ENCODE measurements around the gene CACNA1A. TPM values are rescaled to one million over a fixed set of nuclear protein-coding genes. Genes with fewer than 3 reads are reported as not detected.

CACNA1A gene
- polyA plus RNA-seq, 3 donors, result 0.58 to 2.2 (median 2.0) TPM

DNA sequence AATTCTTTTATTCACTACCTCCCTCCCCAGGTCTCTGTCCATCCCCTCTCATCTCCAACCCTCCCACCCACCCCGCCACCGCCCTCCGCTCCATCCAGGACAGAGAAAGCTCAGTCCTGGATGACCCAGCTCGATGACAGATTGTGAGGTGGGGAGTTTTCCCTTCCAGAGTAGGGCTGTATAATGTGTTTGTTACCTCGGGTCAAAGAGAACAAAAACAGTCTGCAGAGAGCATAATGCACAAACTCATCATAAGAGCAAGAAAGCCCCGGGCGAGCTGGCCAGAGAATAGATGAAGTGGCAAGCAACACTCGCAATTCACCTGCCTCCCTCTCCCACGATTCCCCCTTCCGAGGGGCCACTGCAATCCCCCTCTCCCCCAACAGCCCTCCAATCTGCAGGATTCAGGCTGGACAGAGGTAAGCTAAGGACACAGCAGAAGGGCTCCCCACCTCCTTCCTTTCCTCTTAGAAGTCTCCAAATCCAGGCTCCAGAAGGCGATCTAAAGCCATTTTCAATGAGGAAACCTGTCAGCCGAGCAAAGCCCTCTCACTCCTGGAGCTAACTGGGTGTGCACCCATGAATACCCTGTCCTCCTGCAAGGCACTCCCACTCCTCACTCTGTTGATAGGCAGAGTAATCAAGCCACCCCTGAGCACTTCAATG, 2.6 kb downstream of the CACNA1A start:
- H3K27ac ChIP-seq (ENCODE audit: low read depth, low read length), result no peak overlapping the region
- WGBS, 3 donors, result 48 to 60% (median 56%) methylated on average over 12 of the region's 12 CpGs

DNA sequence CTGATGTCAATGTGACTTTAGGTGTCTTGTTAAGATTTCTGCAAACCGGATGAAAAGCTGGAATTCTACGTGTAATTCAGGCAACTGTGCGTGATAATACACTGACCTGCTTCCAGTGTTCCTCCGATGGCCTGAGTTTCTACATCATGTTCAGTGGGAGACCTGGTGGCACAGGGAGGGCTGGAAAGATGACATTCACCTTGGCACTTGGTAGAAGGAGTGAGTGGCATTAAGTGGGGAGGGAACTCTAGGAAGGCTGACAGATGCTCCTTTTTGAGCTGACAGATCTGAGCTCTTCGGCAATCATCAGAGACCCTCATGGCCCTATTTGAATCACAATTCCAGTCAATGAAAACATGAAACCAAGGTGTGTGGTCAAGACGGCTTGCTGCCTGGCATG, 4.0 kb downstream of the CACNA1A start:
- WGBS, 3 donors, result 82 to 86% (median 83%) methylated on average over 6 of the region's 6 CpGs

DNA sequence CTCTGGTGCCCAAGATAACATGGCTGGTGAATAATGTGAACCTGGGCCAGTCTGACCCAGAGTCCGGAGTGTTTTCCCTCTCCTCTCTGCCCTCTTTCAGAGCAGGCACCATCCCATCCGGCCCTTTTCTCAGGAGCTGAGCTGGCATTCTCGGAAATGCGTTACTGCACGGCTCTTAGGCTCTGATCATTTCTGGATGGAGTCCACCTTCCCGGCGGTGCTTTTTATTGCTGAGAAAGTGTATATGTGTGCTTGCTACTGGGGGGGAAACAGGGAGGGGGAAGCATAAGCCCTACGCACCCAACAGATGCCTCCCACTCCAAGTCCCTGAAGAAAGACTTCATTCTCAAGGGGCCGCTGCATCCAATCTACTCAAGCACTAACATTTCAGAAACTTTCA, 6.6 kb downstream of the CACNA1A start:
- H3K27ac ChIP-seq (ENCODE audit: low read depth, low read length), result no peak overlapping the region
- 85 to 89% (median 87%) methylated on average over 9 of the region's 9 CpGs for WGBS, 3 donors

More for the DNA sequence above, 4.0 kb downstream of the CACNA1A start:
- H3K27ac ChIP-seq (ENCODE audit: low read depth, low read length), result no peak overlapping the region

DNA sequence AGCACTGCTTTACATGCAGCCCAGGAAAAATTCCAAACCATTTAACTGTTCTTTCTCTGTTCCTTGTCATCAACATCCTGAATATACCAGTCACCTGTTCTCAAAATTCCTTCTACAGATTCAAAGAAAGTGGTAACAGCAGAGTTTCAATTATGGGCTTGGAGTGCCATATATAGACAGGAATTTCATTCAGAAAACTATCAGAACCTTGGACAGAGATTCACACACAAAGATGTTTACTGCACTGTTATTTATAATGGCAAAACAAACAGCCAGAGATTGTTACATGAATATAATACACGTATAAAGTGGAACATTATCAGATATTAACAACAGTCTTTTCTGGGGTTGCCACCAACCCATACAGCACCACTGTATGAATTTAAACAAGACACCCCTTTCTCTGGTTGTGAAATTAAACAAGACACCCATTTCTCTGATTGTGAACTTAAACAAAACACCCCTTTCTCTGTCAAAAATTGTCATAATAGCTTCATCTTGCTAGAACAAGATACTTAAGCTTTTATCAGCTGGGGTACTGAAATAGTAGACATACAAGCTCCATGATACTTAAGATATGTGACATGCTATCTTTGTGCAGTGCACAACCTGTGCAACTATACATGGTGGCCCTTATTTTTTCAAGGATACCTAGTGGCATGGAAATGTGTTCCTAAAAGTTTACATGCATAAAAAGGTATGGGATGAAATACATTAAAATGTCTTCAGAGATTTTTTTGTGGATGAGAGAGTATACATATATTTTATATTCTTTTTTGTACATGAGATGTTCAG, 12.6 kb downstream of the CACNA1A start:
- no peak overlapping the region for H3K27ac ChIP-seq (ENCODE audit: low read depth, low read length)
- WGBS, 3 donors, result 61 to 88% (median 83%) methylated on average over 1 of the region's 1 CpG

DNA sequence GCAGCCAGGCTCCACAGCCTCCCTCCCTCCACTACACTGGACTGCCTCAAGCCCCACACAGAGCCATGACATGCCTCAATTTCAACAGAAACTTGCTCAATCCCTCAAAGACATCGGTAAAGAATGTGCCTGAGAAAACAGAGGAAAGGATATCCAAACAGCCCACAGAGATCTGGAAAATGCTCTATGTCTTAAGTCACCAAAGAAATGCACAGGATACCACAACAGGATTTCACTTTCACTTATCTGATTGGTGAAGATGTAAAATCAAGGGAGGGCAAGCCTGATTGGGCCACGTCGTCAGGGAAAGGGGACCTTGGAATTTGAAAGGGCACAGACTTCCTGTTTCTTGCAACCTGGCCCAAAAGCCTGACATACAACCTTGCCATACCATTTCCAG, 14.2 kb downstream of the CACNA1A start:
- 10 to 23% (median 22%) methylated on average over 3 of the region's 3 CpGs for WGBS, 3 donors
- H3K27ac ChIP-seq (ENCODE audit: low read depth, low read length), result no peak overlapping the region

DNA sequence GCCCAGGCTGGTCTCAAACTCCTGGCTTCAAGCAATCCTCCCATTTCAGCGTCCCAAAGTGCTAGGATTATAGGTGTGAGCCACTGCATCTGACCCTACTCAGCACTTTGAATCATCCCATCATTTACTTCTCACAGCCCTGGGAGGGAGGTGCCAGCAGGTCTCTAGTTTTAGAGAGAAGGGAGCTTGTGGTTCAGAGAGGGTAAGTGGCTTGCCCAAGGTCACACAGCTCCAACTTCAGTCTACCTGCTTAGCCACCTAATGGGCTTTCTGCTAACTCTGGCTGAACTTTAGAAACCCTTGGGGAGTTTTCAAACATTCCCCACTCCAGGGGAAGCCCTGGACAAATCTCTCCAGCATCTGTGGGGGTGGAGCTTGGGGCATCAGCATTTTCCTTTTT, 18.3 kb downstream of the CACNA1A start:
- 81 to 88% (median 86%) methylated on average over 1 of the region's 1 CpG for WGBS, 3 donors
- H3K27ac ChIP-seq (ENCODE audit: low read depth, low read length), result no peak overlapping the region

DNA sequence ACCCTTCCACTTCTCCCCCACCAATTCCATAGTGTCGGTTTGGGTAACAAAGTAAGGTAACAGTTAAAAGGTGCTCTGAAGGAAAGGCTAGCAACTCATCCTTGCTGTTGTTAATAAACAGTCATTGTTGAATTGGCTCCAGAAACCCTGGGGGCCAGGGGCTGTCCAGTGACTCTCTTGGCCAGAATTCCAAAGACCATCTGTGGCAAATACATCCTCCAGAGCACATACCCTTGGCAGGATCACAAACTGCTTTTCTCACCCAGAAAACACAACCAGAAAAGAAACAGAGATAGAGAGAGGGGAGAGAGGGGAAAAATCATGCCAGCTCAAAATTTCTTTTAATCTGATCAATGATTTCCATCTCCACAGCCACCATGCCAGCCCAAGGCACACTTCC, 22.1 kb downstream of the CACNA1A start:
- H3K27ac ChIP-seq (ENCODE audit: low read depth, low read length), result no peak overlapping the region
- WGBS, 3 donors, result 73 to 87% (median 84%) methylated on average over 1 of the region's 1 CpG

DNA sequence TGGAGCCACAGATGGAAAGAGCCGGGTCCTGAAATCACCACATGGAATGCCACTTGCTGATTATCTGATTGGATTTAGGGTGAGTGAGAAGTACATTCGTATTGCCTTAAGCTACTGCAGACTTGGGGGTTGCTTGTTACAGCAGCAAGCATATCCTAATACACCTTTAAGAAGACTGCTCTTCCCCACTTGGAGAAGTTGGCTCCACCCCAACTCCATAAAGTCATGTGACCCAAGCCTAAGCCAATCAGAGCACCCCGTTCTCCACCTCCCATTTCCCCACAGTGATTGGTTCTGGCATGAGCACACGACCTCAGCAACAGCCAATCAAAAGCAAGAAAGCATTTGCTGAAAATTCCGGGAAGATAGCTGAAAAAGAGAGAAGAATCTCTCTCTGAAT, 23.1 kb downstream of the CACNA1A start:
- H3K27ac ChIP-seq (ENCODE audit: low read depth, low read length), result no peak overlapping the region
- WGBS, 3 donors, result 69 to 90% (median 83%) methylated on average over 5 of the region's 5 CpGs

DNA sequence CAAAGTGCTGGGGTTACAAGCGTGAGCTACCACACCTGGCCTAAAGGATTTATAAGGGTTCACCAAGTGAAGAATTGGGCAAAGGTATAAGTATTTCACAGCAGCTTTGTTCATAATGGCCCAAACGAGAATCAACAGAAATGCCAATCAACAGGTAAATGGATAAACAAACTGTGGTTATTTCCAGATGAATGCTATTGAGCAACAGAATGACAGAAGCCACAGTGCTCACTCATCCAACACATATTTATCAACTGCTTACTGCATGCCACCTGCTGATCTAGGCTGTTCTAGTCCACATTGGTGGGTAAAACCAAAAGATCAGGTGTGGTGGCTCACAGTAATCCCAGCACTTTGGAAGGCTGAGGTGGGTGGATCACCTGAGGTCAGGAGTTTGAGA, 27.7 kb downstream of the CACNA1A start:
- no peak overlapping the region for H3K27ac ChIP-seq (ENCODE audit: low read depth, low read length)
- WGBS, 3 donors, result 83 to 85% (median 85%) methylated on average over 2 of the region's 2 CpGs

DNA sequence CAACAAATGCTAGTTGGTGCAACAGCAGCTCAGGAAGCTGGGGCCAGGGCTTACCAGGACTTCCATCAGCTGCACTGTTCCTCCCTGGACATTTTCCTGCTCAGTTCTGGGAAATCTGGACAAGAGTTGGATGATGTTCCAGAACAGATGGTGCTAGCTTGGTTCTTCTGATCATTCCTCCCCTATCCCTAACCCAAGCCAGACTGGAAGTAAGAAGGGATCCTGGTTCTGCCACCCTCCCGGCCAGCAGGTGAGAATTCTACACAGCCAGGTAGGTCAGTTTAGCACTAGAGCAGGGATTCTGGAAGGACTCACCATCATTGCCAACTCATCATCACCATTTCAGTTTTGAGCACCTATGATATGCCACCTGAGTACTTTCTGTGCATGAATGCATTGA, 30.2 kb downstream of the CACNA1A start:
- 58 to 71% (median 67%) methylated on average over 1 of the region's 1 CpG for WGBS, 3 donors

DNA sequence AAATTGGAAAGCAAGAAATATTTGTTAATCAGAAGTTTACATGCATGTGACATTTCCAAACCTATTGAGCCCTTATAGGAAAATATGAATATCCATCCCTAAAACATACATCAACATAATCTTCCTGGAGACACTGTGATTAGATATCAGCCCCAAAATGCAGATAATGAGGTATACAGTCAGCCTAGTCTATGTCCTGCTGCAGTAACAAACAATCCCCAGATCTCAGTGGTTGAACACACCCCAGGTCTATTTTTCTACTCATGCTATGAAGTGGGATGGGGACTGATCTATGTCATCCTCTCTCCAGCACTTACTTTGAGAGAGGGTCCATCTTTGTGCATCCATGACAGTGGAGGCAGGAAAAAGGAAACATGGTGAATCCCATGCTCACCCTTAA, 31.2 kb downstream of the CACNA1A start:
- H3K27ac ChIP-seq (ENCODE audit: low read depth, low read length), result no peak overlapping the region

More for the DNA sequence above, 30.2 kb downstream of the CACNA1A start:
- no peak overlapping the region for H3K27ac ChIP-seq (ENCODE audit: low read depth, low read length)

DNA sequence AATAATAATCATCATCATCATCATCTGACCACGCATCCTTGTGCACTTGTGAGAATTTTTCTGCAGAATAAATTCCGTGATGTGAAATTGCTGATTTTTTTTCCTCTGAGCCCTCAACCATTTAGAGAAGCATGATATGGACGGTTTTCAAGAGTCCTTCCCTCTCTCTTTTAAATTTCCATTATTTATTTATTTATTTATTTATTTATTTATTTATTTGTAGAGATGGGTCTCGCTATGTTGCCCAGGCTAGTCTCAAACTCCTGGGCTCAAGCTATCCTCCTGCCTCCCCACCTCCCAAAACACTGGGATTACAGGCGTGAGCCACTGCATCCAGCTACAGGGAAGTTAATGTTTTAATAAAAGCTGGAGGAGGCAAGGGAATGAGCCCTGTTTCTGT, 39.6 kb downstream of the CACNA1A start:
- no peak overlapping the region for H3K27ac ChIP-seq (ENCODE audit: low read depth, low read length)
- 66 to 82% (median 73%) methylated on average over 5 of the region's 5 CpGs for WGBS, 3 donors

DNA sequence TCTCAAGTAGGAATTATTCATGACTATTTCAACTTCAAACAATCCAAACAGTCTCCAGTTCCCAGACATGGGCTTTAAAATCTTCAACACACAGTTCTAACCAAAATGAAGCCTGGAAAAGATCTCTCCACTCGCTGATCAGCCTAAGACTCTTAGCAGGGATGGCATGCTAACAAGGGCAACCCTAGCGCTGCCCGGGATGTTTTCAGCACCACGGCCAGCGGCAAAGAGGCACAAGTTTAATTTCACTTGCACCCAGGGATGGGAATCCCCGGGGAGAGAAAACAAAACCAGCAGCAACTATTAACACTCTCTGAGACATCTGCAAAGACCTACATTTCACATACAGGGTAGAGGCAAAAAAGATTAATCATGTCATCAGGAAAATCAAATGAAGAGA, 43.0 kb downstream of the CACNA1A start:
- 17 to 21% (median 17%) methylated on average over 6 of the region's 6 CpGs for WGBS, 3 donors
- no peak overlapping the region for H3K27ac ChIP-seq (ENCODE audit: low read depth, low read length)

DNA sequence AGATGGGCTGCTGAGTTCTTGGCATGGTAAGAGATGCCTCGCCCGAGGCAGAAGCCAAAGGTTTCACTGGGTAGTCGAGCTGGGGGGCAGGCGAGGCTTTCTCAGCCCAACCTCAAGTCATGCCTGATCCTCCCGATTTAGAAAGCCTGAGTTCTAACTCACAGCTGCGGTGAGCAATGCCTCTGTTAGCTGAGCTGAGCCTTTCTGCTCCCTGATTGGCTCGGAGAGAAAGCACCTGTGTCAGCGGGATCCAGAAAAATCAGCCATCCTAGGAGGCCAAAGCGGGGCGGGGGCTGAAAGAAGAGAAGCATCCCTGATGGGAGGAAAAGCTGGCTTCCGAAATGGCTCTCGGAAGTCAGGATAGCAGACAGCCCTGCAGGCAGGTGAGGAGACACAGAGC, 44.7 kb downstream of the CACNA1A start:
- 67 to 75% (median 74%) methylated on average over 12 of the region's 12 CpGs for WGBS, 3 donors
- H3K27ac ChIP-seq (ENCODE audit: low read depth, low read length), result no peak overlapping the region

DNA sequence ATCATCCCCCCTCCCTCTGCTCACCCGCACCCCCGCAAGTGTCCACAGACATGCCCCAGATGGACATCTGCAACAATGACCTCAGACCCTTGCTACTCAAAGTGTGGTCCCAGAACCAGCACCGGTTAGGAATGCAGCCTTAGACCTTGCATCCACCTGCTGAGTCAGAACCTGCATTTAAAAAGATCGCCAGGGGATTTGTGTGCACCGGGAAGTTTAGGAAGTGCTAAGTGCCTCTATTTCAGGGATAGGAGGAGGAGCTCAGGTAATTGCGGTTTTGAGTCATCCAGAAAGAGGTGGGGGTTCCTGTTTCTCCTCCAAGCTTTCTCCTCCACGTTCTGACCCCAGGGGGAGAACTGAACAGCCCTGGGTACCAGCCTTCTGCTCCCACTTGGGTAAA, 46.2 kb downstream of the CACNA1A start:
- H3K27ac ChIP-seq (ENCODE audit: low read depth, low read length), result no peak overlapping the region
- 25 to 26% (median 26%) methylated on average over 7 of the region's 7 CpGs for WGBS, 3 donors

DNA sequence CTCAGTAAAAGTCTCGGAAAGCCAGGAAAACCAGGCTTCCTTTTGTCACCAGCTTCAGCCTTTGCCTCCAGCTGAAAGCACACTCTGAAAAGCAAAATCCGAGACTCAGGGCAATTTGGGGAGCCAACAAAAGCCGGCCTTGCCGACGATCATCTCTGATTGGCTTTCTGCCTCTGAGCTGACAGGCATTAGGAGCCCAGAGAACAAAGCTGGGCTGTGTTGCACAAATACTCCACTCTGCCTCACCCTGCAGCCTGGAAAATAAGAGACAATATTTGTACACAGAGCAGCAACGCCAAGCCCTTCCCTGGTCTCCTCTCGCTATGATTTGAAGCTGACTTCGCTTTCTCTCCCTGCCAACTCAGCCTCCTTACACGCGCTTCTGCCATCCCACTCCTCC, 46.9 kb downstream of the CACNA1A start:
- WGBS, 3 donors, result 35 to 57% (median 52%) methylated on average over 10 of the region's 10 CpGs
- H3K27ac ChIP-seq (ENCODE audit: low read depth, low read length), result no peak overlapping the region

DNA sequence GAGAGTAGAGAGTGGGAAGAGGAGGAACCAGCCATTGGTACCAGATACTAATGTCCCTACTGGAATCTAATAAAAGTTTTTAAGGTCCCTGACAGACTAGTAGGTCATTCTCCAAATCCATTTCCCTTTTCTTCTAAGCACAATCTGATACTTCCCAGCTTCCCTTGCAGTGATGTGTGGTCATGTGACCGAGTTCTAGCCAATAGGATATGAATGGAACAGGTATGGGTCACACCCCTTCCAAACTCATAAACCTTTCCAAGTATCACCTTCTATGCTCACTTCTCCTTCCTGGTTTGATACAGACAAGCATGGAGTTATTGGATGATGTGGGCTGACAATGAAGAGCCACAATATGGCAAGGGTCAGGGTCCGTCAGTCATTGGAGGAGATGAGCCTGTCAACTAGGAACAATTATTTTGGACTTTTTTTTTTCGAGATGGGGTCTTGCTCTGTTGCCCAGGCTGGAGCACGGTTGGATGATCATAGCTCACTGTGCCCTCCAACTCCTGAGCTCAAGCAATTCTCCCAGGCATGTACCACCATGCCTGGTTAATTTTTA, 54.8 kb downstream of the CACNA1A start:
- no peak overlapping the region for H3K27ac ChIP-seq (ENCODE audit: low read depth, low read length)
- 67 to 72% (median 70%) methylated on average over 4 of the region's 4 CpGs for WGBS, 3 donors

DNA sequence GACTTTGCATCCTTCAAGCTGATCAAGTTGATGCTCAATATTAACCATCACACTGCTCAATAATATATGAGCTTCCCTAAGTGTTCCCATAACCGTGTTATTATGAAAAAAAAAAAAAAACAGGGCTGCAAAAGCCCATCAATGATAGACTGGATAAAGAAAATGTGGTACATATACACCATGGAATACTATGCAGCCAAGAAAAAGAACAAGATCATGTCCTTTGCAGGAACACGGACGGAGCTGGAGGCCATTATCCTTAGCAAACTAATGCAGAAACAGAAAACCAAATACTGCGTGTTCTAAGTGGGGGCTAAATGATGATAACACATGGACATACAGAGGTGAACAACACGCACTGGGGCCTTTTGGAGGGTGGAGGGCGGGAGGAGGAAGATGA, 58.3 kb downstream of the CACNA1A start:
- WGBS, 3 donors, result 79 to 93% (median 85%) methylated on average over 6 of the region's 6 CpGs
- H3K27ac ChIP-seq (ENCODE audit: low read depth, low read length), result no peak overlapping the region

DNA sequence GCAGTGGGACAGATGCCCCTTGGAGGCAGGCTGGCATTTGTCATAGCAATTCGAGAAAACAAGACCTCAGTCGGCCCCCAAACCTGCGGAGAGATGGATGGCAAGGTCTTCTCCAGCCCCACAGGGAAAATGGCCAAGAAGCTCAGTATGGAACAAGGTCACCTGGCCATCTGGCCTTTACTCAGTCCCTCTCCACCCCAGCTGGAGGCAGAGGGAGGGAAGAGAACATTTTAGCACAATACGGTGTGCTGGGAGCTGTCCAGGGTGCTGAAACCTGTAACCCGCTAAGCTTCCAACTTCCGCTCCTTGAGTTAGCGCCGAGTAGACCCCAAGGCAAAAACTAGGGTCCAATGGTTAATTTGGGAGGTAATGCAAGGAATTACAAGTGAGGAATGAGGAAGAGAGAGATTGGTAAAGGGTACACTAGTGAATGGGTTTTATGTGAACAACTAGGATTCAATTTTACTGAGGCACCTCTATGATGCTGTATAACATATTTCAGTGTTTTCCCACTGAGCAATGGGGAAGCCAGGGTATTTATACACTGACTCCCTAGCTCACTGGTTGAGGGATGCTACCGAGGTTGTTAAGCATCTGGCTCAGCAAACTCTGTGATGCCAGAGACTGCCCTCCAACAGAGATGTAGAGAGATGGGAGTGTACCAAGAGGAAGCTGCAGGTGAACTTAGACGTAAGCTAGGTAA, 64.3 kb downstream of the CACNA1A start:
- 33 to 47% (median 42%) methylated on average over 10 of the region's 10 CpGs for WGBS, 3 donors
- H3K27ac ChIP-seq (ENCODE audit: low read depth, low read length), result no peak overlapping the region
